Forelimb muscle (tissue), 1 donor: ENCODE measurements around the gene GABRG3. TPM values are rescaled to one million over a fixed set of nuclear protein-coding genes. Genes with fewer than 3 reads are reported as not detected.
"Not testable (repeated sequence)": the region's sequence is repeated elsewhere in the genome, so short reads cannot be mapped to it uniquely, and the experiment has no call there.

Experiments used
- DNase-seq: peaks from one replicate; pipeline ENCODE4 v3.0.0-alpha.2; 2013; ENCODE audit warnings: low read depth
- polyA plus RNA-seq: library from polyadenylated mRNA; unstranded; fragments of 120-200 nt; gene quantifications from one replicate; pipeline ENCODE4 v1.2.1, GENCODE V29; 2013; ENCODE audit not compliant: insufficient read length

The GABRG3 gene
- polyA plus RNA-seq, 1 donor: 0.22 TPM

DNA sequence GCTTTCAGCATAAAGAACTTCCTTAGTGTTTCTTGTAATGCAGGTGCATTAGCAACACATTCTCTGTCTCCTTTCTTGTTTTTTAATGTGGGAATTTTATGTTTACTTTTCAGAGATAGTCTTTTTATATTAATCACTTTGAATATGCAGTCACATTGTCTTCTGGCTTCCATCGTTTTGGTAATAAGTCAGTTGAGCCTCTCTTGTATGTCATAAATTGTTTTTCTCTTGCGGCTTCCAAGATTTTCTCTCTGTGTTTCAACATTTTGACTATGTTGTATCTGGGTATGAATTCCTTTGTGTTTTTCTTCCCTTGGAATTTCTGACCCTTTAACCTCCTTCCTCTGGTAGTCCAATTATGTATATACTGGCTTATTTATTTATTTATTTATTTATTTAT is 25.3 kb downstream of the GABRG3 start:
- no peak for DNase-seq

DNA sequence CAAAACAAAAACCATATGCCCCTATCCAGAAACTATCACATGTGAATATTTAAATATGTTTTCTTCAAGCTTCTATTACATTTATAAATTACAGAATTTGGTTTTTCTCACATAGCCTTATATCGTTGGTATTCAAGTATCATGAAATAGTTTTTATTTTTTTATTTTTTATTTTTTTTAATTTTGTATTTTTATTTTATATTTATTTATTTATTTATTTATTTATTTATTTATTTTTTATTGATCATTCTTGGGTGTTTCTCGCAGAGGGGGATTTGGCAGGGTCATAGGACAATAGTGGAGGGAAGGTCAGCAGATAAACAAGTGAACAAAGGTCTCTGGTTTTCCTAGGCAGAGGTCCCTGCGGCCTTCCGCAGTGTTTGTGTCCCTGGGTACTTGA is 32.0 kb downstream of the GABRG3 start:
- DNase-seq: not testable (repeated sequence)

DNA sequence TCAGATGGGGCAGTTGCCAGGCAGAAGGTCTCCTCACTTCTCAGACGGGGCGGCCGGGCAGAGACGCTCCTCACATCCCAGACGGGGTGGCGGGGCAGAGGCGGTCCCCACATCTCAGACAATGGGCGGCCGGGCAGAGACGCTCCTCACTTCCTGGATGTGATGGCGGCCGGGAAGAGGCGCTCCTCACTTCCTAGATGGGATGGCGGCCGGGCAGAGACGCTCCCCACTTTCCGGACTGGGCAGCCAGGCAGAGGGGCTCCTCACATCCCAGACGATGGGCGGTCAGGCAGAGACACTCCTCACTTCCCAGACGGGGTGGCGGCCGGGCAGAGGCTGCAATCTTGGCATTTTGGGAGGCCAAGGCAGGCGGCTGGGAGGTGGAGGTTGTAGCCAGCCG is 33.2 kb downstream of the GABRG3 start:
- not testable (repeated sequence) for DNase-seq

DNA sequence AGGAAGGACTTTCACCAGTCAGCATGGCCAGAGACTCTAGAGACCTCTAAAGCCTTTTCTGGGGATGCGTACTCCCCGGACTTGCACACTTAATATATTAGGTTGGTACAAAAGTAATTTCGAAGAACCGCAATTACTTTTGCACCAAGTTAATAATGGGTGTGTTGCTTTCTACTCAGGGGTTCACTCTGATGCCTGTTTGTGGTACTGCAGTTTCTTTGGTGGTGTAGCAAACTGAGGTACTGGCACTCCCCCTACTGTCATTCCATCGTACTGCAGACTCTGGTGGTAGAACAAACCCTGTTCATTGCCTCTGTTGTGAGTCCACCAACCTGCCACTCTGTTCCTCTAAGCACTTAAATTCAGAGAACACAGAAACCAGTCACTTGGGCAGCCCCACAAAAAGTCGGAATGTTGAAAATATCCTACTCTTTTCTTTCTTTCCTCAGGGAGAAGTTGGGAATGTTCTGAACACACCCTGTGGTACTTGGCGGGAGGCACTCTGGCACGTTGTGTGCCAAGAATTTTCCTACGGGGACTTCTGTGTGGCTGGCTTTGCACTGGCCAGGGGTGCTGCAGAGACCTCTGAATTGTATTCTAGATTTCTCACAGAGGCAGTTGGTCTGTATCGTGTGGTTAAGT is 46.3 kb downstream of the GABRG3 start:
- peak; percentile 52 for DNase-seq

DNA sequence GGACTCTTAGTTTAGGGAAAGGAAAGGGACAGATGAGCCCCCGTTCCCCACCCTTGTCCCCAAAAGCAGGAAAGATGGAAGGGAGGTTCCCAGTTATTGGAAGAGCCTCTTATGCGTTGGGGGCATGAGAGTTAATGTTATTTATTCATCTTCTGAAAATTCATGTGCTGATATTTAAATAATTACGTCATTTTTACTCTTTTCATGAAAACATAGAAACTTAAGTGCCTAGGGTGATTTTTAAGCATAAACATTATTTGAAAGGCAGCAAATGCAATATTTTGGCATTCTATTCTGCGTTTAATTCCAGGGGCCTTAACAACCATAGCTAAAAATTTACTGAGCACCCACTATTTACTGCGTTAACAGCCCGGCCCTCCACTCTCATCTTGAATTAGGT is 48.7 kb downstream of the GABRG3 start:
- no peak for DNase-seq

DNA sequence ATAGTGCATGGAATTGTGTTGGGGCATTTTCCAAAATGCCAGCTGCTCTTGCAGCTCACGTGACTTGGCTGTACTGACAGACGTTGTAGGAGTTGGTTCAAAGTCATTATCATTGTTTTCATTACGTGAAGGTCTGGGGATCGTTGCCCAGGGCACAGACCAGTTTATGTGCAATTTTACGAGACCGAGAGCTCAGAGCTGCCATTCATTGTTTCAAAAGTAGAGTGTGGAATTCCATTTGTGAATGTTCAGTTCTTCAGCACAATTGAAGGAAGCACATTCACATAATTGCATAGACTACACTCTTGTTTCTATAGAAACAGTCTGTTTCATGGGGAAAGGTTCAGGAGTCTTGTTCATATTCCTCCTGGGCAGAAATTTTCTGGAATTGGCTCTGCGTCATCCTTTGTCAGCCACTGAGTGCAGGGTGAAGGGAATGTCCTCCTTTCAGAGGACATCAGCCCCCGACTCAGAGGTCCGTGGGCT is 54.5 kb downstream of the GABRG3 start:
- DNase-seq: no peak

DNA sequence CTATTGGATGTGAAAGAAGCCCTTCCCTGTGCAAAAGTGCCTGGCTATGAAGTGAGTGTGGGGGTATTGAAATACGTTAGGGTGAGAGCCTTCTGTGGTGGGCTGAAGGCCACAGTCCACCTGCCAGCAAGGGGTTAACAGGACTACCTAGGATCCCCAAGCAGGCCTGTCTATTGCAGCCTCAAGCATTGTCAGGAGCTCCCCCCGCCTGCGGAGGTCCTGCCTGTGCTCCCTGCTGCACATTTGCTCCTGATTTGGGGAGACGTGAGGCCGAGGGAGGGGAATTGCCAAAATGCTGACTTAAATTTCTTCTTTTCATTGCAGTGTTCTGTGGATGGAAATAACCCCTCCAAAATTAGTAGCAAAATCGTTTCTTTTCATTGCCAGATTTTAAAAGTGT is 56.2 kb downstream of the GABRG3 start:
- no peak for DNase-seq

DNA sequence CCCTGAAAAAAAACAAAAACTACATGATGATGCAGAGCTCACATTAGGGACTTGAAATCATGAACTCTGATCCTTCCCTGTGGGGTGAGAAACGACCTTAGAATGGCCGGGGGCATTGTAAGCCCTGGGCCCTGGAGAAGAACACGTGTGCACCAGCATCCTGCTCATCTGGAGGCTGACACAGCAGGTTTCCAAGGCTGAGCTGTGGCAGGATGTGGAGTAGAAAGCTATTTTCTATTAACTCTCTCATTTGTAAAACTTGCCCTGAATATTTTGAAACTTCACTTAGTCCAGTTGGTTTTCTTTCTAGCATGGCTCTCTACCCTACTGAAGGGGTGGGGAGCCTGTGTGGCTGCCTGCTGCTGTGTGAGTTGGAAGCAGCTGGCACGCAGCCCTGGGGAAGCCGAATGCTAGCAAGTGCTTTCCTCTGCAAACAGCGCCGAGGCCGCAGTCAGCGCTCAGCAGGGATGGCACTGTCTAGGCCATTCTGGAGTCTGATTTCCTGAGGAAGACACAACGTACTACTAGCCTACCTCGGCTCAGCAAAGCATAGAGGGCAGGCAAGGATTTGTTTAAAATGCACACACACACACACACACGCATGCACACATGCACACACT is 58.0 kb downstream of the GABRG3 start:
- no peak for DNase-seq

DNA sequence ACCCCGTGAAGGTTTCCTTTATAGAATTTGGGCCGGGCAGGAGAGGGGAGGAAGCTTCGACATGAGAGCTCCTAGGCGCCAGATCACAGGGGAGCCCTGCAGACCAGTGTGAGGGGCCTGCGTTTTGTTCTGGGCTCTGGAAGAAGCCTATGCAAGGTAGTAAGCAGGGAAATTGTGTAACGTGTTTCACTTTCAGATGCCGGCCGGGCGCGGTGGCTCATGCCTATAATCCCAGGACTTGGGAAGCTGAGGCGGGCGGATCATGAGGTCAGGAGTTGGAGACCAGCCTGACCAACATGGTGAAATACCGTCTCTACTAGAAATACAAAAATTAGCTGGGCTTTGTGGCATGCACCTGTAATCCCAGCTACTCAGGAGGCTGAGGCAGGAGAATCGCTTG is 65.2 kb downstream of the GABRG3 start:
- no peak for DNase-seq

DNA sequence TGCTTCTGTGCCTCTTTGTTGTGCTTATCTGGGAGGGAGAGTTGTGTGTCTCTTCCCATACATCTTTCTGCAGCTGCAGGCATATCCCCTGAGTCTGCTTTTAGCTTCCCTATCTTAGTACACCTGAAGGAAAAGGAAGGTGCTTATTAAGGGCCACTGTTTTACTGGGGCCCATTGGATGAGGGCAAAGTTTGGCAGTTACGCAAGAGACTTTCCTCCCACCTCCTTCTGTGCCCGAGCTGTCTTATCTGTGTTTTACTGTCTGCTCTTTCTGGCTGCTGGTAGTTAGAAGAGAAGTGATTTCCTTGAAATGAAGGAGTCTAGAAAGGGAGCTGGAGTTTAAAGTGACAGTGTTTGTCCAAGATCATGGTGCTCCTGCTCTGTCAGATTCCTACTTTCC is 66.5 kb downstream of the GABRG3 start:
- no peak for DNase-seq

DNA sequence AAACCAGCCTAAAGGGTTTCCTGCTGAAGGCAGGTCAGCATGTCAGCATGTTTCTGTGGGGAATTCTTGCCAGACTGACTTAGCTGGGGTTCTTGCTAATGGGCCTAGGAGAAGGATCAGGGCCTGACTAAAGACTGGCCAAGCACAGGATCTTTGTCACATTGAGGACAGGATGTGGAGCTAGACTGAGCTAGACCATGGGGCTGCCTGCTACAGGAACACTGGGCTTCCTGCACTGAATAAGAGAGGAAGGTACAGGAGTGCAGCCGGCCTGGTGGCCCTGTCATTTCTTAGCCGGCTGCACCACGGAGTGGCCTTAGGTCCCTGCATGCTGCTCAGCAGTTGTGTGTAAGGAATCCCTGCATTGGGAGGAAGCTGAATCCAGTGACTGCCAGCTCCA is 68.2 kb downstream of the GABRG3 start:
- no peak for DNase-seq

DNA sequence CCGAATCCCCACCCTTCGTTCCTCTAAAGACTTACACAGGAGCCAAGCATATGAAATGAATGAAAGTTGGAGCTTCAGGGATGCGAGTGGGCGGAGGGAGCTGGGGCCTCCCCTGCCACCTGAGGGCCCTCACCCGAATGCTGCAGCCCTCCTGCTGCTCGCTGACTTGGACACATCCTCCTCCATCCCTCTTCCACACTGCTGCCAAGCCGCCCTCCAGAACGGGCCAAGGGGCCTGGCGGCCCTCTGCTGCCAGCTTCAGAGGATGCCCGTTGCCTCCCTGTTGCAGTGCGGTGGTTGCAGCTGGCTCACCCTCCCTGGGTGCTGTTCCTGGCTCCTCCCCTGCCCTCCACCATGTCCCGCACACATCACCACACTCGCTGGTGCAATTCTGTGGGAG is 71.2 kb downstream of the GABRG3 start:
- no peak for DNase-seq

DNA sequence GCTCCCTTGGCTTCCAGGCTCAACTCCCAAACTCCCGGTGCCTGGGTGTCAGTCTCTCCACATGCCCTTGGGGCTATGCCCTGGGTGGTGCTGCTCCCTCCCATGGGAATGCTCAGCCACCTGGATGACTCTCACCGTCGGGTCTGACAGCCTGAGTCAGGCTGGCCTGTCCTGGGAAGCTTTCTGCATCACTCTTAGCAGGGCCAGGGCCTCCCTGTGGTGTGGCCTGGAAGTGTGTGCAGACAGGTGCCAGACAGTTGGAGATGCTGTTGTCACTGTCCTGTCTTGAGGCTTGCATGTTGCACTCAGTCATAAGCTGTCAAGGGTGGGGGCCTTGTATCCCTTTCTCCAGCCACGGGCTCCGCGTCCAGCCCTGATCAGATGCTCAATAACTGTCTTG is 71.7 kb downstream of the GABRG3 start:
- DNase-seq: no peak

DNA sequence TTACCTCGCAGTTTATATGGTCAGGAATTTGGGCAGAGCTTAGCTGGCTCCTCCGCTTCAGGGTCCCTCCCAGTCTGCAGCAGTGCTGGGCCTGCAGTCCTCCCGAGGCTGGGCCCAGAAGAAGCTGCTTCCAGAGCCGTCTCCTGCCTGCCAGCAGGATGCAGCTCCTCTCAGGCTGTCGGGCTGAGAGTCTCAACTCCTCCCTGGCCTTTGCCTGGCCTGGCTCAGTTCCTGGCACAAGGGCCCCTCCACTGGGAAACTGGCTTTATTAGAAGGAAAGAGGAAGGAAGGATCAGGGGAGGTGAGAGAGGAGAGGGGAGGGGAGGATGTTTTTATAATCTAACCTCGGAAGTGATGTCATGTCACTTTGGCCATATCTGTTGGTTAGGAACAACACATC is 72.8 kb downstream of the GABRG3 start:
- DNase-seq: no peak

DNA sequence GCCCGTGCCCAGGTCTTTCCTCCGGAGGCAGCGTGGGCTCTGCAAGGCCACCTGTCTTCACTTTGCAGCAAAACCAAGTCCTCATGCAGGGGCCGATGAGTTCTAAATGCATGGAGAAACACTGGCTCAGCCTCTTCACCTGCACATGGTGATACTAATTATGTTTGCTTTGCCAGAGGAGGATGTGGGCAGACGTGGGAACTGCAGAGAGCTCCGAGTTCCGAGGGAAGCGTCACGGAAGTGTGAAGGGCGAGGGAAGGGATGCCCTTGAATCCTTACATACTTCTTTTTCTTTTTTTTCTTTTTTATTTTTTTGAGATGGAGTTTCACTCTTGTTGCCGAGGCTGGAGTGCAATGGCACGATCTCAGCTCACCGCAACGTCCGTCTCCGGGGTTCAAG is 74.8 kb downstream of the GABRG3 start:
- DNase-seq: no peak

DNA sequence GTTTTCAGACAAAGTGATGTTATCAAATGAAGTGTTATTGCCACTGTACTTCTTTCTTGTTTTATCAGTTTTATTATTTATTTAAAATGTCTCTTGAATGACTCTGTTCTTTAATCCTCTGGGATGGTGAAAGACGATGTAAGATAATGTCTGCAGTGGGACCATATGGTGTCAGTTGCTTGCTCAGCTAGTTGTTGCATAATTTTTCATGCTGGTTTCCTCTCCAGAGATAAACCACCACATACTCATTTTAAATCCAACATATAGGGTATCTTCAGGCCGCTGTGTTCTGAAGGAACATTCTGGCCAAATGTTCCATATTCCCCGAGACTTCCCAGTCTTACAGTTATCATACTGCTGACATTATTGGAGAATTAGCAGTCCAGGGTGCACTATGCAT is 75.9 kb downstream of the GABRG3 start:
- no peak for DNase-seq

DNA sequence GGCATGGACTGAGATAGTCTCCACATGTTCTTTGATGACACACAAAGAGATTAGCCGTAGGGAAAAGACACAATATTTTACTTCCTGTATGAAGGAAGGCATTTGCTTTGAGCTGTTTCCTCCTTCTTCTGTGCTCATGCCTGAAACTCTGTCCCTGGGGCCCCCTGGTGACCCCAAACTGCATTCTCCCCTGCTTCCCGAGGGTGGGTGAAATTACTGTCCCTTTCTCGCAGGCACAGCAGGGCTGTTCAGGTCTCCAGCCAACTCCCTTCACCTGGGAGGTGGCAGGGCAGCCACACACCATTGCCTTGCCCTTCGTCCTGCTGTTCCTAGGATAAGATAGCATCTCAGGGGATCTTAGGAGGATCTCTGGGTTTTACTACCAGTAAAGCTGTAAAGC is 79.2 kb downstream of the GABRG3 start:
- DNase-seq: no peak

DNA sequence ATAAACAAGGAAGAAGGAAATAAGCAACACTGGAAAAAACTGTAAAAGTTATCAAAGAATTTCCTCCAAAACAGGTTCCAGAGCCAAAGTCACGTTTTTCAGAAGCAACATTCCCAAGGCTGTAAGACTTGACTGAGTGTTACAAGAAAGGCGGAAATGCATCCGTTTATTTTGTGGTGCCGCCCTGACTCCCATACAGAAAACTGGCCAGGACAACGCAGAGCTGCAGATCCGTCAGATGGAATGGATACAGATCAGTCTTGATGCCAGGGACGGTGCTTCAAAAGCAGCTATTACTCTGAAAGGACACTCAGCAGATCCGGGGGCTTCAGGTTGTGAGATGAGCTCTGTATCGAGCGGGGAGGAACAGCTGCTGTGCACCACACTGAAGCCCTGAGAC is 83.4 kb downstream of the GABRG3 start:
- DNase-seq: no peak

DNA sequence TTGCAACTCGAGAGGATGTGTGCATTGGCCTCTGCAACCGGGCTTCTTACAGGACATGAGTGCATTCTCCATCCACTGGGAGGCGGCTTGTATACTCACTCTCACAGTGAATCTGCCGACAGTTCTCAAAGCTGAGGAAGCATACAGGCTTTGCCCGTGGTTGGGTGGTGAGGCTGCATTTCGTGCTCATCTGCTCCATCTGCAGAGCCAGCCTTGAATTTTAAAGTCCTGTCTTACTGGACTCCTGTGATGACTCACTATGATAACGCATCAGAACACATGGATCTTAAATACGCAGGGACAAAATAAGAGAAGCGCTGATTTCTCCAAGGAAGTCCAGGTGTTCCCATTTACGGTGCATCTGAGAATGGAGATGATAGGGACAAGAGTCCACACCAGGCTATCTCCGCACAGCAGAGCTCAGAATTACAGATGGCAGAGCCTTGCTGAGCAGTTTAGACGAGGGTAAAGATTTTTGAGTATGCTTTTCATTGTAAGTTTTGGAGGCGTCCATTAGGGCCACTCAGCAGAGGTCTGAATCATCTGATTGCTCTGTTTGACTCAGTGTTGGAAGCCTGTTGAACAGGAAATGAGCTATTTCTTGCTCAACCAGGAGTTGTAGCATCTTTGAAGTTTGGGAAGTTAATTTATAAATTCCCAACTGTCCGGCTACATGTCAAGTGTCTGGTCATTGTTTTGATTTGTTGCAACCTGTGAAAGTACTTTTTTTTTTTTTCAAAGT is 87.1 kb downstream of the GABRG3 start:
- DNase-seq: no peak

DNA sequence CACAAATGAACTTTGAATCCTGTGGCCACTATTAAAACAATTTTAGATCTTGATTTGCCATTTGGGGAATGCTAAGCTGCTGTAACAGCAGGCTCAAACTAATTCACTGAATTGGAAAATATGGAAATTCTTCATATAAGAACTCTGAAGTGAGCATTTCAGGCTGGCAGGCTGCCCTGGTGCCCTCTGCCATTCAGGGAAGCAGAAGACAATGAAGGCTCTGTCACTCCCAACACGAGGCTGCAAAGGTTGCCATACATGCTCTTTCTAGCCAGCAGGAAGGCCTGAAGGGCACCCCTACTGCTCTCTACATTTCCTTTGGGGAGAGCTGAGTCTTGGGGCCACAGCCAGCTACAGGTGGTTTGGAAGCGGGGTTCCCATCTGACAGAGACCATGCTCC is 88.0 kb downstream of the GABRG3 start:
- no peak for DNase-seq

DNA sequence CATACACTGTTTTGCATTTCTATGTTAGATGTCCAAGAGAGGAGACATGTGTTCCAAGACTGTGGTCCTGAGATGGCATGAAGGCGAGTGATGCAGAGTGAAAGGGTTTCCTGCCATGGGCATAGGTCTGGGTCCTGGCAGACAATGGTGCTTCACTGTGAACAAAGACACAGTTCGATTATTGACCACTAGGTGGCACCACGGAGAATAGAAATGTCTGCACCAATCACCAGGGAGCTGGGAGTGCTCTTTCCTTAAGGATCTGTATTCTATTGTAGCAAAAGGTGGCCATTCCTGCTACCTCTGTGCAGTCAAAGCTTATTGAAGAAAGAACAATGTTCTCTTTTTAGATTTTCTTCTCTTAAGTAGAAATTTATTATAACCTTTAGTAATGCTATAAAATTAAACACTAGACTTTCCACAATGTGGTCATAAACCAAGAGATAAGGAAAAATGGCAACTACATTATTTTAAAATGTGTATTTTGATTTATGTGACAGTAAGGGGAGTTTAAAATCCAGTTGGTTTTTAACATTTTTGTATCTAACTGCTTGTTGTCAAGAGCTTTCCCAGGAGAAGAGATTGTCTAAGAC is 88.7 kb downstream of the GABRG3 start:
- no peak for DNase-seq

DNA sequence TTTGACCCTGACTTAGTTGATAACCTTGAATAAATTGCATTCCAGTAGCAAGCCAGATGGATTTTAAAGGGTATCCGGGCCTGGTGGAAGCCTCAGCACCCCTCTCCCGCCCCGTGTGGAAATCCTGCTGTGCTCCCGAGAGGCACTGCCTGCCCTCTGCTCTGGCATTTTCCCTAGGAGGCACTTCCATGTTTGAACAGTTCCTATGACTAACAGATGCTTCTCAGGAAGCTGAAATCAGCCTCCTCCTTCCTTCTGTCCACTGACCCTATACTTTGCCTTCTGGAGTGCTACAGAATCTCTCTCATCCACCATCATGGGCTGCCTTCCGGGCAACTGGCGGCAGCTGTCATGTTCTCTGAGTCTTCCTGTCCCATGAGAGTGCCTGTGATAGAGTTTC is 90.8 kb downstream of the GABRG3 start:
- DNase-seq: no peak

DNA sequence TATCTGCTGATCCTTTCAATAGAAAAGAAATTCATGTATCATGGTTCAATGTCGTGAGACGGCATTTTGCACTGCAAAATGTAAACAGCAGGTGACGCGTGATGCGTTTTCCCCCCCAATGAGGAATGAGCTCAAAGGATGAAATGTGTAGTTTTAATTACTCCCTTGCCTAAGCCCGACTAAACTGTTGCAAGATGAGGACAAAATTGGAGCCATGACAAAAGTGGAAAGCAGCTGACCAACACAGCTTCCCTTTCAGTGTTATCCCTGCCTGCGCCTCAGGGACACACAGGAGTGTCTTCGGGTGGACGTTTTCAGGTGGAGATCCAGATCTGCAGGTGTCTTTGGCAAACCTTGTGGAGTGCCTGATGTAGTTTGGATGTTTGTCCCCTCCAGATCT is 92.0 kb downstream of the GABRG3 start:
- no peak for DNase-seq
